ELF-1 (cell line): ENCODE results near the gene TBC1D22A.
"Not testable (repeated sequence)": the region's sequence is repeated elsewhere in the genome, so short reads cannot be mapped to it uniquely, and the experiment has no call there.

ENCODE experiments used
- DNase-seq: peaks from one replicate; pipeline ENCODE4 v3.0.0-alpha.2; 2016; ENCODE audit warnings: low read depth, low spot score

Gene TBC1D22A

GRCh38 chr22:46773076-46773475, 10.6 kb downstream of the TBC1D22A start:
- DNase-seq = no peak

- DNase-seq = peak; percentile 52
These were observed 12.0 kb downstream of the TBC1D22A start for GRCh38 chr22:46774253-46774979.

GRCh38 chr22:46774980-46775849, 12.8 kb downstream of the TBC1D22A start:
- no peak for DNase-seq

DNA sequence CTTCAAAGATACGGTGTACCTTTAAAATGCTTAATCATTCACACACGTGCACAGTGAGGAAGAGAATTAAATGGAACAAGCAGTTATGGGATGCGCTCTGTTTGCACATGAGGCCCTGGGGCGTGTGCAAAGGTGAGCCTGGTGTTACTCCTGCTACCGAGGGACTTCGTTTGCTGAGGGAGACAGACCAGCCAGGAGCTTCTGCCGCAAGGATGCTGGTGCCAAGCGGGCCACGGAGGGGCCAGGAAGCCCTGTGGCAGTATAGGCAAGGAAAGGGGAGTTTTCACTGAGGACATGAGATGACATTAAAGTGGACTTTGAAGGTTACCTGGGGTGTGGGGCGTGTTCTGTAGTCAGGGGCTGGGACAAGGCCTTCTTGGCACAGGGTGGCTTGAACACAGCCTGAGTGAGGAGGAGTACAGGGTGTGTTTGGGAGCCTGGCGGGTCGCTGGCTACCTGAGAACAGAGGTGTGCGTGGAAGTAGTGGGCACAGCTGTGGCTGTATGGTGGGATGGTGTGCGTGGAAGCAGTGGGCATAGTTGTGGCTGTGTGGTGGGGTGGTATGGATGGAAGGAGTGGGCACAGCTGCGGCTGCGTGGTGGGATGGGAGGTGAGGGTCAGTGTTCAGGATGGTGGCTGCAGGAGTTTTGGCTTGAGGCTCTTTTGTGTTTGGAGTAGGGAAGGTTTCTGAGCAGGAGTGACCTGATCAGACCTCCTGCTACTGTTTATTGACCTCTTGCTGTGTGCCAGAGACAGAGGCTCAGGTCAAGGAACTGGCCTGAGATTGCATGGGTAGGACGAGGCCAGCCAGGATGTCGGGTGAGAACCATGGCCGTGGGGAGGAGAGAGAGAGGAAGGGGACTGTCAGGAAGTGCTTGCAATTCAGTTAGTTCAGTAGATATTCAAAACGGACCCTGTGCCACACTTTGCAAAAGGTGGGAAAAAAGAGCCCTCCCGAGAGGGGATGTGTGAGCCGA, 13.7 kb downstream of the TBC1D22A start:
- no peak for DNase-seq

GRCh38 chr22:46776876-46777608, 14.6 kb downstream of the TBC1D22A start:
- no peak for DNase-seq

DNA sequence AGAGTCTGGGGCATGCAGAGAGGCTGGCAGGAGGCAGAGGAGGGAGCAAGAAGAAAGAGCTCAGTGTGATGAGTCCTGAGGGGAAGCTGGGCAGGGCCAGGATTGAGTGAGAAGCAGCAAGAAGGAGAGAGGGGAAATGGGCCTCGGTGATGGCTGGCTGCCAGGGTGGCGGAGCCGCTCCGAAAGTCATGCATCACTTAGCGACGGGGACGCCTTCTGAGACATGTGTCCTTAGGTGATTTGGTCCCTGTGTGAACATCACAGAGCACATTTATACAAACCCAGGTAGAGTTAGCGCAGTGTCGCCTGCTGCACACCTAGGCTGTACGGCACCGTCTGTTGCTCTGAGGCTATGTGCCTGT, 15.1 kb downstream of the TBC1D22A start:
- DNase-seq = no peak

GRCh38 chr22:46779023-46779422, 16.6 kb downstream of the TBC1D22A start:
- no peak for DNase-seq

DNA sequence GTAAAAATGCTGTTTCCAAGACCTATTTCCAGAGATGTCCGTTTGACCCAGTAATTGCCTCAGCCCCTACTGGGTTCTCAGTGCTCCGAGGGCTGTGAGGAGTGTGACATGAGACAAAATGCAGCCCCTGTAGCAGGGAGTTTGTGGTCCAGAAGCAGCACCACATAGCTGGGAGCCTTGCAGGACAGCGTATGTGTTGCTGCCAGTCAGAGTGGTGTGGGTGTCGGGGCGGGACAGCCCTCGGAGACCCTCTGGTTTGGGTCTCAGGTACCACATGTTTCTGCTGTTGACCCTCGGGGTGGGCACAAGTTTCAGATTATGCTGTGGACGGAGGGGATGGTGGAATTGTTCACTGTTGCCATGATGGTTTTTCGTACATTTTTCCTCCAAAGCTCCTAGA, 17.2 kb downstream of the TBC1D22A start:
- no peak for DNase-seq

DNA sequence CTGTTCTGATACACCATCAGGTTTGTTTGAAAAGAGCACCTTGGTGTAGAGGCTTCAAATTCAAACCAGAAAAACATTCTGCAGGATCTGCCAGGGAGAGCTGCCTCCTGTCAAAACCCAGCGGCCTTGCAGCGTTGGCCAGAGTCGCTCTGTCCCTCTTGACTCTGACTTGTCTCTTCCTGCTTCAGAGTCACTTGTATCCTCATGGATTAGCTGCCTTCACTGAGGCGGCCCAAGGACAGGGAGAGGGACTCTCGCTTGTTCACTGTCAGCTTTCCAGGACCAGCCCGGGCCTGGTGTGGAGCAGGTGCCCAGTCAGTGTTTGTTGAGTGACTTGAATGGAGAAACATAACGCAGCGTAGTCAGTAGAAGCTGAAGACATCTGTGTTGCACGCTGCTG, 18.0 kb downstream of the TBC1D22A start:
- DNase-seq = no peak

GRCh38 chr22:46781291-46781690, 18.8 kb downstream of the TBC1D22A start:
- DNase-seq = no peak

GRCh38 chr22:46782200-46782599, 19.8 kb downstream of the TBC1D22A start:
- DNase-seq = not testable (repeated sequence)

- no peak for DNase-seq
These were observed 21.3 kb downstream of the TBC1D22A start for GRCh38 chr22:46783721-46784120.

GRCh38 chr22:46788441-46789172, 26.2 kb downstream of the TBC1D22A start:
- DNase-seq = no peak

GRCh38 chr22:46789992-46790391, 27.5 kb downstream of the TBC1D22A start:
- no peak for DNase-seq

DNA sequence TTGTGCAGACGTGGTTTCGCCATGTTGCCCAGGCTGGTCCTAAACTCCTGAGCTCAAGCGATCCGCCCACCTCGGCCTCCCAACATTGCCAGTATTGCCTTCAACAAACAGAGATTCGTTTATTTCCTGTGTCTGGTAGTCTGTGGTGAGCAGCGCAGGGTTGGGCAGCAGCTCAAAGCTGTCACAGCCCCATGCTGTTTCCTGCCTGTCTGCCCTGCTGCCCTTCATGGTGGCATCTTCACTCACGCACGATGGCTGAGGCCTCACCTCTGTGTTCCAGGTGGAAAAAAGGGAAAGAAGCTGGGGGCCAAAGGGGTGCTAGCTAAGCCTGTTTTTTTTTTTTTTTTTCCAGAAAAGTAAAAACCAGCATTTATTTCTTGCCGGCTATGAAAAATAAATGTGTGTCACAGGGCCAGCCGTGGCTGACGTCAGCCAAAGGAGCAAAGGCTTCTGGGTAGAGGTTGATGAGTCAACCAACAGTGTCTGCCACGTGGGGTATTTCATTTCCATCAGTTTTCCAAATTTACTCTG, 28.8 kb downstream of the TBC1D22A start:
- DNase-seq = no peak

DNA sequence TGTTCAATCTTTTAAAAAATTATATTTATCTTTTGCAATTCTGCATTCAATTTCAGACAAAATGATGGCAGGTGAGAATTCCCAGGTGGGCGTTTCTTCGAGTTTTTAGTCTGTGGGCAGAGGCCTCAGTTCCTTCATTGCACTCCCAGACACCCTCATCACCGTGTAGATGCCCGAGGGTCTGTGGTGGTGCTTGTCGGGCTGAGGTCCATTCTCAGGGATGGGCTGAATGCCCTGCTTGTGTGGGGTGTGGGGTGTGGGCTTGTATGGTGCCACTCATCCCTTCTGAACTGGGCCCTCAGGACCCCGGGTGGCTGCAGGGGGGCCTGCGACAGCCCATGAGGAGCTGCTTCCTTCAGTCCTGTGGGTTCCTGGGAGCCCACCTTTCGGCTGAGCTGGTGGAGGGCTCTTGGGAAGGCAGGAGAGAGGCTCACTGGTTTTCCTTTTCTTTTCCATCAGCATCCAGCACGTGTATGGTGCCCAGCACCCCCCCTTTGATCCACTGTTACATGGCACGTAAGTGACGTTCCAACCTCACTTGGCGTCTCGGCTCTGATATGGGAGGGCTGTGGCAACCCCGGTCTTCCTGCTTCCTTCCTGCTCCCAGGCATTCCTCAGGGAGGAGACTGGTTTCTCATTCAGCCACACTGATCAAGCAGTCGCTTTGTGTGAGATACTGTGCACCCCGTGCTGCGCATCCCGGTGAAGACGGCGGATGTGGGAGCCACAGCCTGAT, 29.8 kb downstream of the TBC1D22A start:
- DNase-seq = no peak

DNA sequence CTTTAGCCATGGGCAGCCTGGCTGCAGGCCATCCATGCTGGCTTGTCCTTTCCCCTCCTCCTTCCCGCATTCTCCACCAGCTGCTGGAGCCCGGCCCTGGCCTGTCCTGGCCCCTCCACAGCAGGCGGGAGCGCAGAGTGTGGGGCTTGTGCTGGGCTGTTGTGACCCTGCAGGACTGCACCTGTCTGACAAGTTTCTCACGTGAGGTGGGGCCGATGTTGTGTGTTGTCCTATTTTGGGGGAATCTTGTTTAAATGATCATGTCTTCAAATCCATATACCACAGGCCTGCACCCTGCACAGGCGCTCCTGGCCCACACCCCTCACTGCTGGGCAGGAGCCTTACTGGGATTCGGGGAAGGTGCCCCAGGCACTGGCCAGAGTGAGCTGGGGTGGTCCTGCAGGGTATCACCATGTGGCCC, 30.4 kb downstream of the TBC1D22A start:
- no peak for DNase-seq

DNA sequence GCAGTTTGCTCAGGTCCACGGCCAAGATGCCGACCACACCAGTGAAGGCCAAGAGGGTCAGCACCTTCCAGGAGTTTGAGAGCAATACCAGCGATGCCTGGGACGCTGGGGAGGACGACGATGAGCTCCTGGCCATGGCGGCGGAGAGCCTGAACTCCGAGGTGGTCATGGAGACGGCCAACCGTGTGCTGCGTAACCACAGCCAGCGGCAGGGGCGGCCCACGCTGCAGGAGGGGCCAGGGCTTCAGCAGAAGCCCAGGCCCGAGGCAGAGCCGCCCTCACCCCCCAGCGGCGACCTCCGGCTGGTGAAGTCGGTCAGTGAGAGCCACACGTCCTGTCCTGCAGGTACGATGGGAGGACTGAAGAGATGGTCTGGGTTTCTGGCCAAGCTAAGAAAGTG, 31.0 kb downstream of the TBC1D22A start:
- DNase-seq = no peak

GRCh38 chr22:46794067-46794466, 31.6 kb downstream of the TBC1D22A start:
- DNase-seq = no peak
